IMR-90 (cell line): Measurements from ENCODE around the gene GADD45A. TPM values are rescaled to one million over a fixed set of nuclear protein-coding genes. Genes with fewer than 3 reads are reported as not detected.

ENCODE experiments used
- ATAC-seq: fragments of 200-7000 bp; cut with Tn5 transposase; 2 replicates; pipeline ENCODE4 v1.9.1; 2020; ENCODE audit warnings: low read depth, mild to moderate bottlenecking, moderate library complexity
- BruUV-seq: library from RNA; stranded (reverse); fragments of 400-500 nt; replicated peaks from 2 replicates; lab custom pipeline; 2021; lab: Mats Ljungman, UMichigan
- CTCF ChIA-PET: fragments of 300-600 bp; formaldehyde crosslinking; extraction: SDS; loops from one replicate; lab custom pipeline; 2021; ENCODE audit warnings: antibody characterized with exemption; lab: Yijun Ruan, JAX
- POLR2A ChIA-PET: fragments of 300-600 bp; sonication (Branson Sonifier 250); formaldehyde crosslinking; loops from one replicate; lab custom pipeline; 2022; ENCODE audit warnings: antibody characterized with exemption; ENCODE audit not compliant: unreplicated experiment; lab: Charles Lee
- DNase-seq: peaks from one replicate; pipeline ENCODE4 v3.0.0; 2013
- H2AFZ ChIP-seq: replicated peaks from 2 replicates; pipeline ENCODE3; 2013; ENCODE audit warnings: low read length, mild to moderate bottlenecking; ENCODE audit not compliant: poor library complexity
- H2AK5ac ChIP-seq: 2 replicates; pipeline ENCODE4 v1.6.1; 2013; ENCODE audit warnings: low read depth, low read length, inconsistent platforms
- H2AK9ac ChIP-seq: replicated peaks from 2 replicates; pipeline ENCODE3; 2013; ENCODE audit warnings: mild to moderate bottlenecking, low read depth, low read length, moderate library complexity; ENCODE audit not compliant: poor library complexity
- H2BK120ac ChIP-seq: 2 replicates; pipeline ENCODE4 v1.6.1; 2013; ENCODE audit warnings: low read depth, low read length, inconsistent platforms
- H2BK15ac ChIP-seq: 3 replicates; pipeline ENCODE4 v1.6.1; 2013; ENCODE audit warnings: low read depth, low read length, inconsistent platforms
- H2BK20ac ChIP-seq: 2 replicates; pipeline ENCODE4 v1.6.1; 2013; ENCODE audit warnings: low read depth, mild to moderate bottlenecking, inconsistent platforms, low read length, moderate library complexity
- H2BK5ac ChIP-seq: 2 replicates; pipeline ENCODE4 v1.6.1; 2013; ENCODE audit warnings: mild to moderate bottlenecking, low read depth, low read length, inconsistent platforms; ENCODE audit not compliant: poor library complexity, severe bottlenecking
- H3K14ac ChIP-seq: replicated peaks from 2 replicates; pipeline ENCODE4 v1.6.1; 2013; ENCODE audit warnings: low read depth, low read length, inconsistent platforms
- H3K18ac ChIP-seq: 2 replicates; pipeline ENCODE4 v1.6.1; 2013; ENCODE audit warnings: low read depth, low read length, control low read depth
- H3K23ac ChIP-seq: 2 replicates; pipeline ENCODE4 v1.6.1; 2013; ENCODE audit warnings: low read depth, low read length, inconsistent platforms
- H3K27ac ChIP-seq: 2 replicates; pipeline ENCODE4 v1.5.1; 2013; ENCODE audit warnings: mild to moderate bottlenecking, control low read depth, low read length; ENCODE audit not compliant: insufficient read depth
- H3K27me3 ChIP-seq: 2 replicates; pipeline ENCODE4 v1.6.1; 2013; ENCODE audit warnings: low read length; ENCODE audit not compliant: control insufficient read depth, insufficient read depth
- H3K36me3 ChIP-seq: 2 replicates; pipeline ENCODE4 v1.6.1; 2013; ENCODE audit warnings: low read length, mixed read lengths; ENCODE audit not compliant: control insufficient read depth, insufficient read depth
- H3K4ac ChIP-seq: 2 replicates; pipeline ENCODE4 v1.6.1; 2013; ENCODE audit warnings: low read depth, low read length, inconsistent platforms
- H3K4me1 ChIP-seq: 2 replicates; pipeline ENCODE4 v1.6.1; 2013; ENCODE audit warnings: low read length, mixed read lengths; ENCODE audit not compliant: control insufficient read depth, insufficient read depth
- H3K4me2 ChIP-seq: 2 replicates; pipeline ENCODE4 v1.6.1; 2013; ENCODE audit warnings: low read depth, mild to moderate bottlenecking, control low read depth, low read length, moderate library complexity
- H3K4me3 ChIP-seq: 2 replicates; pipeline ENCODE4 v1.5.1; 2013; ENCODE audit warnings: low read depth, mild to moderate bottlenecking, control low read depth, low read length, moderate library complexity; ENCODE audit not compliant: insufficient read depth
- H3K56ac ChIP-seq: 2 replicates; pipeline ENCODE4 v1.6.1; 2013; ENCODE audit warnings: low read length, inconsistent platforms; ENCODE audit not compliant: insufficient read depth; ENCODE audit errors: extremely low read depth
- H3K79me1 ChIP-seq, 2 experiments: 2 replicates each; pipeline ENCODE4 v1.6.1; 2013; ENCODE audit warnings: low read length in 2 of 2, inconsistent platforms in 1 of 2, low read depth in 1 of 2
- H3K9ac ChIP-seq: 2 replicates; pipeline ENCODE4 v1.6.1; 2013; ENCODE audit warnings: low read depth, low read length, control low read depth
- H3K9me1 ChIP-seq: 2 replicates; pipeline ENCODE4 v1.6.1; 2013; ENCODE audit warnings: low read length, inconsistent platforms; ENCODE audit not compliant: insufficient read depth
- H3K9me3 ChIP-seq: 2 replicates; pipeline ENCODE4 v1.6.1; 2013; ENCODE audit warnings: low read length; ENCODE audit not compliant: control insufficient read depth, insufficient read depth
- H4K20me1 ChIP-seq: 2 replicates; pipeline ENCODE4 v1.6.1; 2013; ENCODE audit warnings: low read length, inconsistent platforms; ENCODE audit not compliant: insufficient read depth
- H4K5ac ChIP-seq: 2 replicates; pipeline ENCODE4 v1.6.1; 2013; ENCODE audit warnings: mild to moderate bottlenecking, low read depth, low read length, control low read depth
- H4K8ac ChIP-seq, 2 experiments: 2 replicates each; pipeline ENCODE4 v1.6.1; 2013; ENCODE audit warnings: low read depth in 2 of 2, low read length in 2 of 2, control low read depth in 1 of 2, inconsistent platforms in 1 of 2
- H4K91ac ChIP-seq: 2 replicates; pipeline ENCODE4 v1.6.1; 2013; ENCODE audit warnings: low read depth, low read length, inconsistent platforms; ENCODE audit not compliant: insufficient read depth
- BHLHE40 ChIP-seq: fragments of 150-350 bp; IDR thresholded peaks from 2 replicates; pipeline ENCODE4 v1.6.1; 2016; ENCODE audit warnings: mild to moderate bottlenecking, low read depth, low read length
- CEBPB ChIP-seq: IDR thresholded peaks from 2 replicates; pipeline ENCODE4 v1.6.1; 2012; ENCODE audit warnings: low read depth, low read length, improper control_type of control experiment
- CHD1 ChIP-seq: IDR thresholded peaks from 2 replicates; pipeline ENCODE4 v1.6.1; 2012; ENCODE audit warnings: low read depth, low read length, improper control_type of control experiment
- FOS ChIP-seq: fragments of 150-350 bp; IDR thresholded peaks from 2 replicates; pipeline ENCODE4 v1.6.1; 2016; ENCODE audit warnings: low read depth, low read length
- MAFK ChIP-seq: IDR thresholded peaks from 2 replicates; pipeline ENCODE4 v1.6.1; 2012; ENCODE audit warnings: low read depth, low read length, improper control_type of control experiment
- MAZ ChIP-seq: IDR thresholded peaks from 2 replicates; pipeline ENCODE4 v1.6.1; 2012; ENCODE audit warnings: low read depth, mild to moderate bottlenecking, low read length, improper control_type of control experiment, moderate library complexity, borderline replicate concordance
- MXI1 ChIP-seq: IDR thresholded peaks from 2 replicates; pipeline ENCODE4 v1.6.1; 2012; ENCODE audit warnings: low read depth, mild to moderate bottlenecking, low read length, moderate library complexity, borderline replicate concordance
- NFE2L2 ChIP-seq: fragments of 150-350 bp; IDR thresholded peaks from 2 replicates; pipeline ENCODE4 v1.6.1; 2016; ENCODE audit warnings: low read depth, mild to moderate bottlenecking, low read length
- POLR2A ChIP-seq: IDR thresholded peaks from 2 replicates; pipeline ENCODE4 v1.6.1; 2012; ENCODE audit warnings: mild to moderate bottlenecking, low read depth, low read length
- RAD21 ChIP-seq: IDR thresholded peaks from 2 replicates; pipeline ENCODE4 v1.6.1; 2012; ENCODE audit warnings: low read length, improper control_type of control experiment
- RCOR1 ChIP-seq: IDR thresholded peaks from 2 replicates; pipeline ENCODE4 v1.6.1; 2012; ENCODE audit warnings: mild to moderate bottlenecking, low read length, improper control_type of control experiment; ENCODE audit not compliant: insufficient replicate concordance
- RFX5 ChIP-seq: IDR thresholded peaks from 2 replicates; pipeline ENCODE4 v1.8.0; 2012; ENCODE audit warnings: low read depth, mild to moderate bottlenecking, low read length, moderate library complexity
- SMC3 ChIP-seq: fragments of 150-350 bp; IDR thresholded peaks from 2 replicates; pipeline ENCODE4 v1.6.1; 2016; ENCODE audit warnings: low read depth, mild to moderate bottlenecking, antibody characterized with exemption, low read length, moderate library complexity
- USF2 ChIP-seq: fragments of 150-350 bp; IDR thresholded peaks from 2 replicates; pipeline ENCODE4 v1.6.1; 2017; ENCODE audit warnings: mild to moderate bottlenecking, antibody characterized with exemption, low read length, low read depth
- WGBS, 2 experiments: methylation state at CpG; one replicate each; pipeline versions ENCODE4 v1.1.5 to v1.1.7; 2013; ENCODE audit warnings: missing lambda C conversion rate in 2 of 2; ENCODE audit not compliant: insufficient read length in 1 of 2; ENCODE audit errors: extremely low coverage in 2 of 2; 5-methylcytosine and 5-hydroxymethylcytosine counted together
- dilution Hi-C: fragments of 300-500 bp; cut with HindIII; formaldehyde crosslinking; loops from one replicate; pipeline ENCODE4 v1.14.3; 2018; ENCODE audit warnings: low sequenced_read_pairs; ENCODE audit not compliant: unreplicated experiment
- in situ Hi-C: fragments of 300-500 bp; cut with MboI; formaldehyde crosslinking; loops from 3 replicates; pipeline ENCODE4 v1.14.3; 2019; ENCODE audit warnings: low sequenced_read_pairs, inconsistent platforms, mixed read lengths
- intact Hi-C: fragments of 100-400 bp; cut with micrococcal nuclease; formaldehyde crosslinking; loops from 2 replicates; pipeline ENCODE4 v1.10.0; 2022
- polyA plus RNA-seq, 3 experiments: library from polyadenylated mRNA; depleted of rRNA; stranded (reverse); fragments of >200 nt; gene quantifications; 2 replicates each; pipeline ENCODE4 v1.2.3, GENCODE V29; 2012; ENCODE audit warnings: low replicate concordance in 1 of 3
- total RNA-seq: library from RNA; depleted of rRNA; stranded (reverse); fragments of >200 nt; gene quantifications from 2 replicates; pipeline ENCODE4 v1.2.3, GENCODE V29; 2012
- TF ChIP-seq, protein P1 (sequence below): conservative IDR thresholded peaks from 2 replicates; pipeline ENCODE4 v1.5.1; 2012; ENCODE audit warnings: mild to moderate bottlenecking, low read depth, low read length, improper control_type of control experiment

Gene GADD45A
- total and polyA plus RNA-seq, 2 of the 4 experiments (the other 2 are of a cell fraction): 10.9 to 114 TPM

- Histone ChIP-seq H3K56ac (no peak overlapping the region), H3K4me2 (no peak overlapping the region), H3K9me3 (no peaks in the 10 kb centered on the region), H3K9ac (peak overlapping the region; percentile 9; the same call in 1 of the 2 replicates), H4K91ac (no peak overlapping the region), H3K9me1 (peaks cover 7% of the 10 kb centered on the region), H3K79me1 (peaks cover 10 to 27% of the 10 kb centered on the region in 2 experiments), H2BK5ac (peak overlapping the region; percentile 12), H4K5ac (no peak overlapping the region), H3K4ac (peak overlapping the region; percentile 71), H3K23ac (peak overlapping the region; percentile 79; the same call in 1 of the 2 replicates), H3K27ac (peak overlapping the region; percentile 2; the same call in 1 of the 2 replicates), H3K36me3 (peaks cover 12% of the 10 kb centered on the region), H2AK9ac (no peak overlapping the region), H4K20me1 (peaks cover 15% of the 10 kb centered on the region), H3K4me1 (peaks cover 8% of the 10 kb centered on the region), H3K27me3 (no peaks in the 10 kb centered on the region), H2BK20ac (no peak overlapping the region; the same call in 1 of the 2 replicates), H3K14ac (peak overlapping the region; percentile 53), H2AK5ac (peak overlapping the region; percentile 47), H2BK120ac (peak overlapping the region; percentile 45; the same call in 1 of the 2 replicates), H2AFZ (no peak overlapping the region), H2BK15ac (no peak overlapping the region), H3K4me3 (no peak overlapping the region), H4K8ac (peak overlapping the region in 1 of 2 experiments; percentile 17; a peak in 1 of 4 replicates), H3K18ac (no peak overlapping the region)
- no peak for ATAC-seq
- WGBS, 2 experiments: 50% methylated on average over 2 of the region's 3 CpGs; no CpG with 5 or more reads in 1 of the 2 experiments
- POLR2A ChIA-PET: interaction anchor here (1.3 kb wide), 1 partner anchor 117 kb away, joined by 3 read pairs; no protein-coding TSS in a partner anchor
- CTCF ChIA-PET: interaction anchor here (1.3 kb wide), 1 partner anchor 153 kb away, joined by 4 read pairs; no protein-coding TSS in a partner anchor
- DNase-seq: no peak
- intact Hi-C loops (loop anchor here (1.0 to 5.0 kb wide), 2 partner anchors 72 to 424 kb away; no protein-coding TSS in a partner anchor), in situ Hi-C loops (loop anchor here (25.0 kb wide), 1 partner anchor 126 kb away; no protein-coding TSS in a partner anchor), dilution Hi-C loops (no loop called here)
- no TSS peak for BruUV-seq
- TF ChIP-seq SMC3: no peak
- TF ChIP-seq MXI1: no peak
- no peak for TF ChIP-seq CEBPB
- TF ChIP-seq USF2: no peak
- no peak for TF ChIP-seq CHD1
- no peak for TF ChIP-seq RFX5
- TF ChIP-seq FOS: no peak
- TF ChIP-seq, protein P1, sequence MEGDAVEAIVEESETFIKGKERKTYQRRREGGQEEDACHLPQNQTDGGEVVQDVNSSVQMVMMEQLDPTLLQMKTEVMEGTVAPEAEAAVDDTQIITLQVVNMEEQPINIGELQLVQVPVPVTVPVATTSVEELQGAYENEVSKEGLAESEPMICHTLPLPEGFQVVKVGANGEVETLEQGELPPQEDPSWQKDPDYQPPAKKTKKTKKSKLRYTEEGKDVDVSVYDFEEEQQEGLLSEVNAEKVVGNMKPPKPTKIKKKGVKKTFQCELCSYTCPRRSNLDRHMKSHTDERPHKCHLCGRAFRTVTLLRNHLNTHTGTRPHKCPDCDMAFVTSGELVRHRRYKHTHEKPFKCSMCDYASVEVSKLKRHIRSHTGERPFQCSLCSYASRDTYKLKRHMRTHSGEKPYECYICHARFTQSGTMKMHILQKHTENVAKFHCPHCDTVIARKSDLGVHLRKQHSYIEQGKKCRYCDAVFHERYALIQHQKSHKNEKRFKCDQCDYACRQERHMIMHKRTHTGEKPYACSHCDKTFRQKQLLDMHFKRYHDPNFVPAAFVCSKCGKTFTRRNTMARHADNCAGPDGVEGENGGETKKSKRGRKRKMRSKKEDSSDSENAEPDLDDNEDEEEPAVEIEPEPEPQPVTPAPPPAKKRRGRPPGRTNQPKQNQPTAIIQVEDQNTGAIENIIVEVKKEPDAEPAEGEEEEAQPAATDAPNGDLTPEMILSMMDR: no peak
- TF ChIP-seq NFE2L2: no peak
- no peak for TF ChIP-seq MAFK
- no peak for TF ChIP-seq RCOR1
- TF ChIP-seq RAD21: no peak
- TF ChIP-seq MAZ: no peak
- no peak for TF ChIP-seq BHLHE40
- no peak for TF ChIP-seq POLR2A
Observed at GRCh38 chr1:67688526-67689219, 3.7 kb downstream of the GADD45A start.
